ENCODE results near the gene NR4A2.

GRCh38 chr2:156333274-156333950 lies 891 bp upstream of the NR4A2 start:
- TF ChIP-seq CTCF (IDR thresholded peaks at IDR 0.05) (no peak), POLR2A (IDR thresholded peaks at IDR 0.05) (no peak)

All from body of pancreas (tissue), 4 donors.